ENCODE data around the gene CLSTN1. TPM values are rescaled to one million over a fixed set of nuclear protein-coding genes. Genes with fewer than 3 reads are reported as not detected.

Gene CLSTN1
- total and polyA plus RNA-seq, 10 of the 15 experiments (the other 5 are each of a cell fraction or from before 2014, with no cell fraction given): 2.7 to 64.4 (median 23.2) TPM

DNA sequence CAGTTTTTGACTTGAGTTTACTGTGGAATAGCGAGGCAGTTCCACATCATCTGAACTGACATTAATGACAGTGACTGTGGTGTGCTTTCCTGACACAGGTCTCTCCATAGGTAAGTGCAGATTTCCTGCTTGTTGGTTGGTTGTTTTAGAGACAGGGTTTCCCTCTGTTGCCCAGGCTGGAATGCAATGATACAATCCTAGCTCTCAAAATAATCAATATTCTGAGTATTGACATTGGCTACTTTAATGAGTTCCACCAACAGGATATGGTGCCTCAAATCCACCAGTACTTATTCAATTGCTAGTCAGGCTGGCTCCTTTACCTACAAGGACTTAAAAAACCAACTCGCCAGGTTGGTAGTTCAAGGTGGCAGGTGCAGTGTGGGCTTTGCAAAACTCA, 63.8 kb downstream of the CLSTN1 start:
- no peak overlapping the region for H2AFZ ChIP-seq (ENCODE audit: control insufficient read depth, low read depth, low read length)
- H3K4me2 ChIP-seq (ENCODE audit: control insufficient read depth, insufficient read depth): no peak overlapping the region
- POLR2A ChIA-PET: interaction anchor here (0.6 kb wide), 1 partner anchor 80 kb away, joined by 4 read pairs; no protein-coding TSS in a partner anchor
- BruUV-seq (replicated peaks): no TSS peak
- no peaks in the 10 kb centered on the region for H3K27me3 ChIP-seq (replicated peaks in 1 of 2; ENCODE audit: control insufficient read depth in 2 of 2, insufficient read depth in 2 of 2, low read length in 1 of 2)
- SMC1A ChIA-PET (ENCODE audit: uncharacterized antibody, unreplicated experiment): no interaction called here
- no peak for DNase-seq (ENCODE audit: low read depth, low spot score)
- H3K4me1 ChIP-seq (ENCODE audit: control insufficient read depth, insufficient read depth, low read length): no peaks in the 10 kb centered on the region
- no peaks in the 10 kb centered on the region for H3K9me3 ChIP-seq (replicated peaks; ENCODE audit: control insufficient read depth, insufficient read depth, low read length)
- H3K4me3 ChIP-seq: no peak overlapping the region
- no peaks in the 10 kb centered on the region for H4K20me1 ChIP-seq (ENCODE audit: control insufficient read depth, insufficient read depth)
- CTCF ChIA-PET: interaction anchor here (1.1 to 1.5 kb wide), 2 partner anchors 25 to 182 kb away, joined by 3 to 5 read pairs; no protein-coding TSS in a partner anchor
- RAD21 ChIA-PET (ENCODE audit: unreplicated experiment): interaction anchor here (0.6 kb wide), 1 partner anchor 731 kb away, joined by 4 read pairs; no protein-coding TSS in a partner anchor
- H3K36me3 ChIP-seq (ENCODE audit: control insufficient read depth in 2 of 2, insufficient read depth in 2 of 2, low read length in 1 of 2): peaks cover 2 to 4% of the 10 kb centered on the region in 2 experiments; a peak in 2 of 4 replicates
- no peak for ATAC-seq
- in situ Hi-C loops (cut with MboI) (no loop called here), intact Hi-C loops (cut with micrococcal nuclease; ENCODE audit: unreplicated experiment) (no loop called here)
- WGBS (ENCODE audit: insufficient coverage, insufficient replicate concordance, low lambda C conversion rate, missing lambda C conversion rate): 72% methylated on average over 2 of the region's 2 CpGs
- no peaks in the 10 kb centered on the region; the same call in 1 of the 2 replicates for H3K79me2 ChIP-seq (ENCODE audit: control insufficient read depth, insufficient read depth, low read length)
- H3K9ac ChIP-seq (ENCODE audit: control insufficient read depth, insufficient read depth, low read length): no peak overlapping the region
- H3K27ac ChIP-seq (ENCODE audit: control insufficient read depth, insufficient read depth): no peak overlapping the region
- no peak for FAIRE-seq
- TF ChIP-seq, protein P1, sequence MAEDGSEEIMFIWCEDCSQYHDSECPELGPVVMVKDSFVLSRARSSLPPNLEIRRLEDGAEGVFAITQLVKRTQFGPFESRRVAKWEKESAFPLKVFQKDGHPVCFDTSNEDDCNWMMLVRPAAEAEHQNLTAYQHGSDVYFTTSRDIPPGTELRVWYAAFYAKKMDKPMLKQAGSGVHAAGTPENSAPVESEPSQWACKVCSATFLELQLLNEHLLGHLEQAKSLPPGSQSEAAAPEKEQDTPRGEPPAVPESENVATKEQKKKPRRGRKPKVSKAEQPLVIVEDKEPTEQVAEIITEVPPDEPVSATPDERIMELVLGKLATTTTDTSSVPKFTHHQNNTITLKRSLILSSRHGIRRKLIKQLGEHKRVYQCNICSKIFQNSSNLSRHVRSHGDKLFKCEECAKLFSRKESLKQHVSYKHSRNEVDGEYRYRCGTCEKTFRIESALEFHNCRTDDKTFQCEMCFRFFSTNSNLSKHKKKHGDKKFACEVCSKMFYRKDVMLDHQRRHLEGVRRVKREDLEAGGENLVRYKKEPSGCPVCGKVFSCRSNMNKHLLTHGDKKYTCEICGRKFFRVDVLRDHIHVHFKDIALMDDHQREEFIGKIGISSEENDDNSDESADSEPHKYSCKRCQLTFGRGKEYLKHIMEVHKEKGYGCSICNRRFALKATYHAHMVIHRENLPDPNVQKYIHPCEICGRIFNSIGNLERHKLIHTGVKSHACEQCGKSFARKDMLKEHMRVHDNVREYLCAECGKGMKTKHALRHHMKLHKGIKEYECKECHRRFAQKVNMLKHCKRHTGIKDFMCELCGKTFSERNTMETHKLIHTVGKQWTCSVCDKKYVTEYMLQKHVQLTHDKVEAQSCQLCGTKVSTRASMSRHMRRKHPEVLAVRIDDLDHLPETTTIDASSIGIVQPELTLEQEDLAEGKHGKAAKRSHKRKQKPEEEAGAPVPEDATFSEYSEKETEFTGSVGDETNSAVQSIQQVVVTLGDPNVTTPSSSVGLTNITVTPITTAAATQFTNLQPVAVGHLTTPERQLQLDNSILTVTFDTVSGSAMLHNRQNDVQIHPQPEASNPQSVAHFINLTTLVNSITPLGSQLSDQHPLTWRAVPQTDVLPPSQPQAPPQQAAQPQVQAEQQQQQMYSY (CRISPR knock-in tag; IDR thresholded peaks at IDR 0.05): no peak
- TF ChIP-seq RAD21 (IDR thresholded peaks at IDR 0.05; ENCODE audit: insufficient read depth, low read depth, low read length) (no peak), SMARCA5 (IDR thresholded peaks at IDR 0.05) (no peak), NBN (IDR thresholded peaks at IDR 0.05) (no peak), SREBF1 (IDR thresholded peaks at IDR 0.05; ENCODE audit: low read length) (no peak), SUPT20H (IDR thresholded peaks at IDR 0.05; ENCODE audit: borderline replicate concordance, control insufficient read depth, low read depth, low read length) (no peak), ZNF24 (IDR thresholded peaks at IDR 0.05) (no peak), ZZZ3 (IDR thresholded peaks at IDR 0.05; ENCODE audit: control insufficient read depth, insufficient read length, low read depth) (no peak)
- TF ChIP-seq, protein P2, sequence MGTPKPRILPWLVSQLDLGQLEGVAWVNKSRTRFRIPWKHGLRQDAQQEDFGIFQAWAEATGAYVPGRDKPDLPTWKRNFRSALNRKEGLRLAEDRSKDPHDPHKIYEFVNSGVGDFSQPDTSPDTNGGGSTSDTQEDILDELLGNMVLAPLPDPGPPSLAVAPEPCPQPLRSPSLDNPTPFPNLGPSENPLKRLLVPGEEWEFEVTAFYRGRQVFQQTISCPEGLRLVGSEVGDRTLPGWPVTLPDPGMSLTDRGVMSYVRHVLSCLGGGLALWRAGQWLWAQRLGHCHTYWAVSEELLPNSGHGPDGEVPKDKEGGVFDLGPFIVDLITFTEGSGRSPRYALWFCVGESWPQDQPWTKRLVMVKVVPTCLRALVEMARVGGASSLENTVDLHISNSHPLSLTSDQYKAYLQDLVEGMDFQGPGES (IDR thresholded peaks at IDR 0.05): no peak
- TF ChIP-seq, protein P3, sequence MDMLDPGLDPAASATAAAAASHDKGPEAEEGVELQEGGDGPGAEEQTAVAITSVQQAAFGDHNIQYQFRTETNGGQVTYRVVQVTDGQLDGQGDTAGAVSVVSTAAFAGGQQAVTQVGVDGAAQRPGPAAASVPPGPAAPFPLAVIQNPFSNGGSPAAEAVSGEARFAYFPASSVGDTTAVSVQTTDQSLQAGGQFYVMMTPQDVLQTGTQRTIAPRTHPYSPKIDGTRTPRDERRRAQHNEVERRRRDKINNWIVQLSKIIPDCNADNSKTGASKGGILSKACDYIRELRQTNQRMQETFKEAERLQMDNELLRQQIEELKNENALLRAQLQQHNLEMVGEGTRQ (IDR thresholded peaks at IDR 0.05; ENCODE audit: borderline replicate concordance, low read depth, low read length): no peak
- TF ChIP-seq, protein P4, sequence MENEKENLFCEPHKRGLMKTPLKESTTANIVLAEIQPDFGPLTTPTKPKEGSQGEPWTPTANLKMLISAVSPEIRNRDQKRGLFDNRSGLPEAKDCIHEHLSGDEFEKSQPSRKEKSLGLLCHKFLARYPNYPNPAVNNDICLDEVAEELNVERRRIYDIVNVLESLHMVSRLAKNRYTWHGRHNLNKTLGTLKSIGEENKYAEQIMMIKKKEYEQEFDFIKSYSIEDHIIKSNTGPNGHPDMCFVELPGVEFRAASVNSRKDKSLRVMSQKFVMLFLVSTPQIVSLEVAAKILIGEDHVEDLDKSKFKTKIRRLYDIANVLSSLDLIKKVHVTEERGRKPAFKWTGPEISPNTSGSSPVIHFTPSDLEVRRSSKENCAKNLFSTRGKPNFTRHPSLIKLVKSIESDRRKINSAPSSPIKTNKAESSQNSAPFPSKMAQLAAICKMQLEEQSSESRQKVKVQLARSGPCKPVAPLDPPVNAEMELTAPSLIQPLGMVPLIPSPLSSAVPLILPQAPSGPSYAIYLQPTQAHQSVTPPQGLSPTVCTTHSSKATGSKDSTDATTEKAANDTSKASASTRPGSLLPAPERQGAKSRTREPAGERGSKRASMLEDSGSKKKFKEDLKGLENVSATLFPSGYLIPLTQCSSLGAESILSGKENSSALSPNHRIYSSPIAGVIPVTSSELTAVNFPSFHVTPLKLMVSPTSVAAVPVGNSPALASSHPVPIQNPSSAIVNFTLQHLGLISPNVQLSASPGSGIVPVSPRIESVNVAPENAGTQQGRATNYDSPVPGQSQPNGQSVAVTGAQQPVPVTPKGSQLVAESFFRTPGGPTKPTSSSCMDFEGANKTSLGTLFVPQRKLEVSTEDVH (IDR thresholded peaks at IDR 0.05; ENCODE audit: low read depth, partially characterized antibody): no peak
- TF ChIP-seq, protein P5, sequence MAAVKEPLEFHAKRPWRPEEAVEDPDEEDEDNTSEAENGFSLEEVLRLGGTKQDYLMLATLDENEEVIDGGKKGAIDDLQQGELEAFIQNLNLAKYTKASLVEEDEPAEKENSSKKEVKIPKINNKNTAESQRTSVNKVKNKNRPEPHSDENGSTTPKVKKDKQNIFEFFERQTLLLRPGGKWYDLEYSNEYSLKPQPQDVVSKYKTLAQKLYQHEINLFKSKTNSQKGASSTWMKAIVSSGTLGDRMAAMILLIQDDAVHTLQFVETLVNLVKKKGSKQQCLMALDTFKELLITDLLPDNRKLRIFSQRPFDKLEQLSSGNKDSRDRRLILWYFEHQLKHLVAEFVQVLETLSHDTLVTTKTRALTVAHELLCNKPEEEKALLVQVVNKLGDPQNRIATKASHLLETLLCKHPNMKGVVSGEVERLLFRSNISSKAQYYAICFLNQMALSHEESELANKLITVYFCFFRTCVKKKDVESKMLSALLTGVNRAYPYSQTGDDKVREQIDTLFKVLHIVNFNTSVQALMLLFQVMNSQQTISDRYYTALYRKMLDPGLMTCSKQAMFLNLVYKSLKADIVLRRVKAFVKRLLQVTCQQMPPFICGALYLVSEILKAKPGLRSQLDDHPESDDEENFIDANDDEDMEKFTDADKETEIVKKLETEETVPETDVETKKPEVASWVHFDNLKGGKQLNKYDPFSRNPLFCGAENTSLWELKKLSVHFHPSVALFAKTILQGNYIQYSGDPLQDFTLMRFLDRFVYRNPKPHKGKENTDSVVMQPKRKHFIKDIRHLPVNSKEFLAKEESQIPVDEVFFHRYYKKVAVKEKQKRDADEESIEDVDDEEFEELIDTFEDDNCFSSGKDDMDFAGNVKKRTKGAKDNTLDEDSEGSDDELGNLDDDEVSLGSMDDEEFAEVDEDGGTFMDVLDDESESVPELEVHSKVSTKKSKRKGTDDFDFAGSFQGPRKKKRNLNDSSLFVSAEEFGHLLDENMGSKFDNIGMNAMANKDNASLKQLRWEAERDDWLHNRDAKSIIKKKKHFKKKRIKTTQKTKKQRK (IDR thresholded peaks at IDR 0.05; ENCODE audit: low read depth, low read length): no peak
